Measurements from ENCODE around the gene TMEM150B. TPM values are rescaled to one million over a fixed set of nuclear protein-coding genes. Genes with fewer than 3 reads are reported as not detected.

Gene TMEM150B
- total RNA-seq, 1 experiment from 2014 or later, result 0.24 TPM

DNA sequence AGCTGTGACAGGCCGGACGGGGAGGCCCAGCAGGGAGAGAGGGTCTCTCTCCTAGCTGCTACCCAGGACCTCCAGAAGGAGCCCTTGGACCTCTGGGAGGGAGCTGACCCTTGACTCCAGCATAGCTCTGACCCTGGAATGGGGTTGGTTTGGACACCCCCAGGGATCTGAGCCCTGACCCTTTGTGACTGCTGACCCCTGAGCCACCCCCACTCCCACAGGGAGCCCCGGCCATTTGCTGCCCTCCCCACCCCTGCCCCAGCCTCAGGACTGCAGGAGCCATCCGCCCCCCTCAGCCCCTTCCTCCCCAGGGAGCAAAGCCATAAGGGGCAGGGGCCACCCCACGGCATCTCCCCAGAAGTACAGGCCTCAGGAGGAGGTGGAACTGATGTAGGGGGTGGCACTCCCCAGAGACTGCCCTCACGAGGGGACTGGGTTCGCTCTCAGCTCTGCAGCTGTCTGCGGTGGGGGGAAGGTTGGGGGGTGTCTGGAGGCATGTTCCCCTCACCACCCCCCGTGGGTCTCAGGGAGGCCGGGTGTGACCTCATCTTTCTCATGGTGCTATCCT is 22.4 kb upstream of the TMEM150B start:
- peak; percentile 65 for DNase-seq
- H3K27me3 ChIP-seq (ENCODE audit: control insufficient read depth, insufficient read depth, low read length), result peaks cover 15% of the 10 kb centered on the region
- H3K36me3 ChIP-seq (replicated peaks; ENCODE audit: control insufficient read depth, insufficient read depth, low read length), result peaks cover 13% of the 10 kb centered on the region
- no peak overlapping the region for H3K4me3 ChIP-seq (ENCODE audit: insufficient read depth, low read depth, low read length)

DNA sequence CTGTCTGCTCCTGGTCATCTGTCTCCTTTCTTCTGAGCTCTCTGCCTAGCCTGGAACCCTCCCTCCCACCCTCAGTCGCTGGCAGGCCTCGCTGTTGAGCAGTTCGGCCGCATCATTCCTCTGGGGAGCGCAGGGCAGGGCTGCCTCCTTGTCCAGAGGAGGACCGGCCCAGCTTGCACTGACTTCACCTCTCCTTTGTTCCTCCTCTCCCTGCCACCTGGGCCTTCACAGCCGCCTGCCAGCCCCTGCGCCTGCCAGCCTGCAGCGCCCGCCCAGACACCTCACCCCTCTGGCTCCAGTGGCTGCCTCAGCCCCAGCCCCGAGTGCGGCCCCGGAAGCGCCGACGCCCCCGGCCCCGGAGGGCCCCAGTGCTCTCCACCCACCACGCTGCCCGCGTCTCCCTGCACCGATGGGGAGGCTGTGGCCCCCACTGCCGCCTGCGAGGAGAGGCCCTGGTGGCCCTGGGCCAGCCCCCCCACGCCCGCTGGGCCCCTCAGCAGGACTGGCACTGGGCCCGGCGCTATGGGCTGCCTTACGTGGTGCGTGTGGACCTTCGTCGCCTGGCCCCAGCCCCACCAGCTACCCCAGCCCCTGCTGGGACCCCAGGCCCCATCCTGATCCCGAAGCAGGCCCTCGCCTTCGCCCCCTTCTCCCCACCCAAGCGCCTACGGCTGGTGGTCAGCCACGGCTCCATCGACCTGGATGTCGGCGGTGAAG is 21.7 kb upstream of the TMEM150B start:
- DNase-seq, result peak; percentile 61
- Histone ChIP-seq H3K27me3 (ENCODE audit: control insufficient read depth, insufficient read depth, low read length) (peaks cover 8% of the 10 kb centered on the region), H3K4me3 (ENCODE audit: insufficient read depth, low read depth, low read length) (no peak overlapping the region), H3K36me3 (replicated peaks; ENCODE audit: control insufficient read depth, insufficient read depth, low read length) (peaks cover 14% of the 10 kb centered on the region)

DNA sequence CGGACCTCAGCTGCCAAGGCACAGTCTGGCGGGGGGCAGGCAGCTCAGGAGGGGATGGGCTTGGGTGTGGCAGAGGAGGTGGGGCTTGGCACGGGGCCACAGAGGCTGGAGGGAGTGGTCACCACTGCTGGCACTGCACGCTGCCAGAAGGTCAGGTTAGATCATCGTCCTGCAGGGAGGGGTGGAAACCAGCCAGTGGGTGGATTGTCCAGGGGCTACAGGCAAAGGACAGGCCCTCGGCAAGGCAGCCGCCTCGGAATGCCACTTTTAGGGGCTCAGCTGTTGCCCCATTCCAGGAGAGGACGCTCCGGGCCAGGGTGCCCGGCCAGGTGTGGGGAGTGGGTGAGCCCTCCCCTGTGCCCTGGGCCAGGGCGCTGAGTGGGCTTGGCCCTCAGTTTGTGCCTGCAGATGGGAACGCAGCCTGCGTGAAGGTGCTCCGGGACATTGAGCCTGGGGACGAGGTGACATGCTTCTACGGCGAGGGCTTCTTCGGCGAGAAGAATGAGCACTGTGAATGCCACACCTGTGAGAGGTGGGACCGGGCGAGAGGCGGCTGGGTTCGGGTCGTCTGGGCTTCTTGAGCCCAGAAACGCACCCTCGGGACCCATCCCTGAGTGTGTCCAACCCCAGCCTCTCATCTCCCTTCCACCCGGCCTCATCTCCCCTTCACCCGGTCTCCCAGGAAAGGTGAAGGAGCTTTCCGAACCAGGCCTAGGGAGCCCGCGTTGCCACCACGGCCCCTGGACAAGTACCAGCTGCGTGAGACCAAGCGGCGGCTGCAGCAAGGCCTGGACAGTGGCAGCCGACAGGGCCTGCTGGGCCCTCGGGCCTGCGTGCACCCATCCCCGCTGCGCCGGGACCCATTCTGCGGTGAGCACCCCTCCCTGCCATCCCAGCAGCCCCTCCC is 20.9 kb upstream of the TMEM150B start:
- peaks cover 17% of the 10 kb centered on the region for H3K36me3 ChIP-seq (replicated peaks; ENCODE audit: control insufficient read depth, insufficient read depth, low read length)
- H3K4me3 ChIP-seq (ENCODE audit: insufficient read depth, low read depth, low read length), result no peak overlapping the region
- DNase-seq, result peak; percentile 55
- peaks cover 2% of the 10 kb centered on the region; the same call in 1 of the 2 replicates for H3K27me3 ChIP-seq (ENCODE audit: control insufficient read depth, insufficient read depth, low read length)

DNA sequence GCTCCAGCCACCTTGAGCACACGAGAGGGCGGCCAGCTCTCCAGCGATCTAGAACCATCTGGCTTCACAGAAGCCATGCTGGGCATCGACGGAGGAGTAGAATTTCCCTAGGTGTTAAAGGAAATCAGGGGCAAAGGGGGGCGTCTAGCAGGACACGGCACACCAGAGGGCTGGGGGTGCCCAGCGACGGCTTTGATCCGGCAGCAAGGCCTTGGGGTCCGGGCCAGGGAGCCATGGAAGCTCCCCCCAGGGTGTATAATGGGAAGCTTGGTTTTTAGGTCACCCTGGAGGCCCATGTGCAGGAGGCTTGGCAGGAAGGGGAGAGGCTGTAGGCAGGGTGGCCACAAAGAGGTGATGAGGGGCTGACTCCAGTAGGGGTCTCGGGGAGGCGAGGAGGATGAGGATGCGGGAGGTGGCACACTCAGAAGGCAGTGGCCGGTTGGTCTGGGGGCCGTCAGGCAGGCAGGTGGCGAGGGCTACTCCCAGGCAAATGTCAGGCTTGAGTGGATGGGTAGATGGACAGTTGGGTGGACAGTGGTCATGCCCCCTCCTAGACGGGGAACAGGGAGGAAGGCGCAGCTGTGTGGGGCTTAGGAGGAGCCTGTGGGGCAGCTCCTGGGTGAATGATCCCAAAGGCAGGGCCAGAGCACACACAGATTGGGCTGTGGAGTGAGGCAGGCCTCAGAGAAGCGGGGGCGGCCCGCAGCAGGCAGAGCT is 20.1 kb upstream of the TMEM150B start:
- H3K36me3 ChIP-seq (replicated peaks; ENCODE audit: control insufficient read depth, insufficient read depth, low read length), result peaks cover 17% of the 10 kb centered on the region
- no peaks in the 10 kb centered on the region; the same call in 1 of the 2 replicates for H3K27me3 ChIP-seq (ENCODE audit: control insufficient read depth, insufficient read depth, low read length)

DNA sequence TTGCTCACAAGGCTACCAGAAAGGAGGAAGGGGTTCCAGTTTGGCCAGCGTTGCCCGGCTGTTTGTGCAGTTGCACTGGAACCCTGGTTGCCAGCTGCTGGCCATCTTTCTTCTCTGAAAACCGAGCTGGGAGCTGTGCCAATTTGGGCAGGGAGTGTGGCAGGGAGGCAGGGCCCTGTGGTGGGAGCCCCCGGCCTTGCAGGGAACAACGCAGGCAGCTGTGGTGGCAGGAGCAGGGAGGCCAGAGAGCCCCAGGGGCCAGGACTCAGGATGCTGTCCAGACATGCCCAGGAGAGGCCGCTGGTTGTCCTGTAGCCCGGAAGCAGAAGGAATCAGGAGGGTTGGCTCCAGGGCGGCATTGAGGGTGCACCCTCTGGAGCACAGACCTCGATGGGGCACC is 19.3 kb upstream of the TMEM150B start:
- H3K27me3 ChIP-seq (ENCODE audit: control insufficient read depth, insufficient read depth, low read length), result no peaks in the 10 kb centered on the region
- H3K36me3 ChIP-seq (replicated peaks; ENCODE audit: control insufficient read depth, insufficient read depth, low read length), result peaks cover 17% of the 10 kb centered on the region
- no peak overlapping the region for H3K4me3 ChIP-seq (ENCODE audit: insufficient read depth, low read depth, low read length)
- DNase-seq, result peak; percentile 51

More for the DNA sequence above, 20.1 kb upstream of the TMEM150B start:
- no peak overlapping the region for H3K4me3 ChIP-seq (ENCODE audit: insufficient read depth, low read depth, low read length)
- DNase-seq, result peak; percentile 56

DNA sequence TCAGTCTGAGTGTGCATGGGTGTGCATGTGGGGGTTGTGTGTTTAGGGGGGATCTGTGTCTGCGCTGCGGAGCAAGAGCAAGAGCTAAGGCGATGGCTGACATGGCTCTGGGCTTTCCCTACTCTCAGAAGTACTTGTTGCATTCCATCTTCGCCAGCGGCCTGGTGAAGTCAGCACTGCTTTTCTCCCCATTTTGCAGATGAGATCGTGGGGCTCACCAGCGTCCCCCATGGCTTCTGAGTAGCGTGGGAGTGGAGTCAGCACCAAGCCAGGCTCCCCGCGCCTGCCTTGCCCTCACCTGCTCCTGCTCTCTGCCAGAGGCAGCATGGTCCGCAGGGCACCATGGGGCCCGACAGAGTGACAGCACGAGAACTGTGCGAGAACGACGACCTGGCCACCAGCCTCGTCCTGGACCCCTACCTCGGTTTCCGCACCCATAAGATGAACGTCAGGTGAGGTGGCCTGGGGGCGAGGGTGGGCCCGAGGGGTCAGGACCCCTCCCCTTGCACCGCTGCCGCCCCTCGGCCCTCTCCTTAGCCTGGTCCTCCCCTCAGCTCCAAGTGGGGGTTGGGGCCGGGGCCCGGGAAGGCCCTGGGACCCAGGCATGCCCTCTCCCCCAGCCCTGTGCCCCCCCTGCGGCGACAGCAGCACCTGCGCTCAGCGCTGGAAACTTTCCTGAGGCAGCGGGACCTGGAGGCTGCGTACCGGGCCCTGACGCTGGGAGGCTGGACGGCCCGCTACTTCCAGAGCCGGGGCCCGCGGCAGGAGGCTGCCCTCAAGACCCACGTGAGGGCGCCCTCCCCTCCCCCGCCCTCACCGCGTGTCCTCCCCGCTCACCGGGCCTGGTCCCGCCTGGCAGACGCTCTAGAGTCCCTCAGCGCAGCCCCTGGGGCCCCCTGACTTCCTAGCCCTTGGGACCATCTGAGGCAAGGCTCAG is 16.7 kb upstream of the TMEM150B start:
- Histone ChIP-seq H3K27me3 (ENCODE audit: control insufficient read depth, insufficient read depth, low read length) (no peaks in the 10 kb centered on the region), H3K4me3 (ENCODE audit: insufficient read depth, low read depth, low read length) (peak overlapping the region; percentile 23), H3K36me3 (replicated peaks; ENCODE audit: control insufficient read depth, insufficient read depth, low read length) (peaks cover 16% of the 10 kb centered on the region)
- peak; percentile 77 for DNase-seq

DNA sequence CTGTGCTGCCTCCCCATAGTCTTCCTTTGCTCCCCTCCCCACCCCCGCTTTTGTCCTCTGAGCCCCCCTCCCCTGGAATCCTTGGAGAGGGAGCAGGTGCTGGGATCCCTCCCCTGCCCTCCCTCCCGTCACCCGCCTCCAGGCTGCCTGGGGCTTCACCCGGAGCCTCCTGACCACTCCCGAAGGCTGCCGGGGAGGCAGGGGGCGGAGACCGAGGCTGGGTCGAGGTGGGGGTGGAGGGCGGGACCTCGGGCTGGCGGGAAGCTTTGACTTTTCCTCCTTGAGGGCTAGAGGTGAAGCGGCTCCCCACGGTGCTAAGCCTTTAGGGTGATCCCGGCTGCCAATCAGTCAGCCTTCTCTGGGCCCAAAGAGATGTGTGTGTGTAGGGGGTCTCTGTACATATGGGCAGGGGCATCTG is 16.0 kb upstream of the TMEM150B start:
- Histone ChIP-seq H3K4me3 (ENCODE audit: insufficient read depth, low read depth, low read length) (peak overlapping the region; percentile 73; the same call in 1 of the 2 replicates), H3K27me3 (ENCODE audit: control insufficient read depth, insufficient read depth, low read length) (no peaks in the 10 kb centered on the region), H3K36me3 (replicated peaks; ENCODE audit: control insufficient read depth, insufficient read depth, low read length) (peaks cover 16% of the 10 kb centered on the region)
- peak; percentile 98 for DNase-seq

DNA sequence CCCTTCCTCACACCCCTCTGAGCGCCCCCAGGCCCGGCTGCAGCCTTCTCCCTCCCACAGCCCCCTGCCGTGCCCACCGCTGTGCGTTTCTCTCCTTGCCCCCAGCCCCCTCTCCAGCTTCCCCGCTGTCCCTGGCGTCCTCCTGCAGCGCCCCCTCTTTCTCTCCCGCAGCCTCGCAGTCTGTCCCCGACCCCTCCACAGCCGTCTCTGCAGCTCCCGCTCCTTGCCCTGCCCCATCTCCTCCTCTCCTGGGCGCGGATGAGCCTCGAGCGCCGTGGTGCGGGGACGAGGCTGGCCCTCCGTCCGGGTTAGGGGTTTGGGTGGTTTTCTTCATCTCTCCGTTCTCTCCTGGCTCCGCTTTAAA is 15.6 kb upstream of the TMEM150B start:
- no peak for DNase-seq
- Histone ChIP-seq H3K36me3 (replicated peaks; ENCODE audit: control insufficient read depth, insufficient read depth, low read length) (peaks cover 16% of the 10 kb centered on the region), H3K4me3 (ENCODE audit: insufficient read depth, low read depth, low read length) (peak overlapping the region; percentile 73), H3K27me3 (ENCODE audit: control insufficient read depth, insufficient read depth, low read length) (no peaks in the 10 kb centered on the region)

DNA sequence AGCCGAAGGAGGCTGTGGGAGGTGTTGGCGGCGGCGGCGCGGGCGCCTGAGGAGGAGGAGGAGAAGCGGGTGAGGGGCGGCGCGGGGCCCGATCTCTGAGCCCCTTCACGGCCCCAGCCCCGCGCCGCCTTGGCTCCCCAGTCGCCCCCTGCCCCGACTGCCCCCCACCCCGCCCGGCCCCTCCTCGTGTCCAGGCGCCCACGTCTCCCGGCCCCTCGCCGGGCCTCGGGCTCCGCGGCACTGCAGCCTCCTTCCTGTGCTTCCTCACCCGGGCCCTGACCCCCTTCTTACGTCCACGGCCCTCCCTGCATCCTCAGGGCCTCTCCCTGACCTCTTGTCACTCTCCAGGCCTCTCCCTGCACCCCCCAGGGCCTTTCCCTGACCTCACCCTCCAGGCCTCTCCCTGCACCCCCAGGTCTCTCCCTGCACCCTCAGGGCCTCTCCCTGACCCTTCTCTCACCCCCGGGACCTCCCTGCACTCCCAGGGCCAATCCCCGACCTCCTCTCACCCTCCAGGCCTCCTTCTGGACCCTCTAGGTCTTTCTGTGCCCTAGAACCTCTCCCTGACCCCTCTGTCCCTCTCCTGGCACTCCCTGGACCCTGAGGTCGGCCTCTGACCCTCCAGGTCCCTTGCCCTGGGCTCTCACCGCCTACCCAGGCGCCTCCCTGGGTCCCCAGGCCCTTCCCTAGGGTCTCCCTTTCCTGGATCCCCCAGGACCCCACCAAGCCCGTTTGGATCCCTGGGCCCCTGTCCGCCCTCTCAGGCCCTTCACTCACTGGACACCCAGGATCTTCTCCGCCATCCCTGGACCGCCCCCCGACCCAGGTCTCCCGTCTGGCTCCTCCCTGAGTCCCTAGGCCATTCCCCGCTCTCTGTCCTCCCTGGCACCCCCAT is 15.0 kb upstream of the TMEM150B start:
- peak overlapping the region; percentile 73 for H3K4me3 ChIP-seq (ENCODE audit: insufficient read depth, low read depth, low read length)
- peaks cover 16% of the 10 kb centered on the region for H3K36me3 ChIP-seq (replicated peaks; ENCODE audit: control insufficient read depth, insufficient read depth, low read length)
- peak; percentile 83 for DNase-seq
- no peaks in the 10 kb centered on the region for H3K27me3 ChIP-seq (ENCODE audit: control insufficient read depth, insufficient read depth, low read length)

DNA sequence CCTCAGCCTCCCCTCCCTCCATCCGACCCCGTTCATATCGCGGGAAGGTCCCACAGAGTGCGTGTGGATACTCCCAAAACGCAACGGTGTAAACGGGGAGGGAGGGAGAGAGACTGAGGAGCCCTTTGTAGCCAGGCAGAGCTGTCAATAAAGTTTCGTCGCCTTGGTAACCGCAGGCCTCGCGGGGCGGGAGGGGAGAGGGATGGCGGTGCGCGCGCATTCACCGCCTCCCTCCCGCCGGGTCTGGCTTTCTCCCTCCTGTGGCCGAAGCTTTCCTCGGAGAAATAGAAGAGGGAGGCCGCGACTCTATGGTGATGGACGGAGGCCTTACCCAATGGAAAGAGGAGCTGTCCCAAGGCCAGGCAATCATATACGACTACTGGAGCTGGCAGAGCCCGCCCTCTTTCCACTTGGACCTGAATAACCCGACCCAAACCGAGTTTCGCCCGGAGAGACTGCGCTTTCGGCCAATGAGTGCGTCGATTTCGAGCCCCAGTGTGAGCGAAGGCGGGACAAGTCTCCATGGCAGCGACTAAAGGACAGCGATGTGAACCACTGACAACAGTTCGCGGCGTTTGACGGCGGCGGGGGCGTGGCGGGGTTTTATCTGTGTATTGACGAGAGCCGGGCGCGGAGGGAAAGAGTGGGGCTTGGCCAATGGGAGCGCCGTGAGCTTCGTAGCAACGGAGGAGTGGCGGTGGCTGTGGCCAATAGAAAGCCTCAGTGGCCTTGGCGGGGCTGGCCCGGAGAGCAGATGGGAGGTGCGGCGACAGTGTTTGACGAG is 14.2 kb upstream of the TMEM150B start, which contains the start of gene KMT5C:
TSS of gene KMT5C (plus strand) at position 772 of the 784 bp plus-strand sequence. CDS start 2,061 bp downstream, outside the sequence.
- peaks cover 16% of the 10 kb centered on the region for H3K36me3 ChIP-seq (replicated peaks; ENCODE audit: control insufficient read depth, insufficient read depth, low read length)
- peak within 1 kb of the TSS; percentile 73 for H3K4me3 ChIP-seq (ENCODE audit: insufficient read depth, low read depth, low read length)
- peak; percentile 100 for DNase-seq
- H3K27me3 ChIP-seq (ENCODE audit: control insufficient read depth, insufficient read depth, low read length), result no peaks in the 10 kb centered on the region

DNA sequence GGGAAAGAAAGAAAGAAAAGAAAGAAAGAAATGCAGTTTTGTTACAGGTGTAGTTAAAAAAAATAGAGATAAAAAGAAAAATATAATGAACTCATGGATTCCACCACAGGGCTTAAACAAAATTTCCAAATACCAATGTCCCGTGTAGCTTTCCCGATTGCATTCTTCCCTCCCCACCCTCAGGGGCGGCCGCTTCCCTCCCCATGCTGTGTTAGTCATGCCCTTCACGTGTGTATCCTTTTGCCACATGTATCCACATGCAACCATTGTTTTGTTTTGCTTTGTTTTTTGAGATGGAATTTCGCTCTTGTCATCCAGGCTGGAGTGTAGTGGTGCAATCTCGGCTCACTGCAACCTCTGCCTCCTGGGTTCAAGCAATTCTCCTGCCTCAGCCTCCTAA is 11.0 kb upstream of the TMEM150B start:
- no peak overlapping the region for H3K4me3 ChIP-seq (ENCODE audit: insufficient read depth, low read depth, low read length)
- DNase-seq, result no peak
- no peaks in the 10 kb centered on the region for H3K36me3 ChIP-seq (replicated peaks; ENCODE audit: control insufficient read depth, insufficient read depth, low read length)
- H3K27me3 ChIP-seq (ENCODE audit: control insufficient read depth, insufficient read depth, low read length), result no peaks in the 10 kb centered on the region

DNA sequence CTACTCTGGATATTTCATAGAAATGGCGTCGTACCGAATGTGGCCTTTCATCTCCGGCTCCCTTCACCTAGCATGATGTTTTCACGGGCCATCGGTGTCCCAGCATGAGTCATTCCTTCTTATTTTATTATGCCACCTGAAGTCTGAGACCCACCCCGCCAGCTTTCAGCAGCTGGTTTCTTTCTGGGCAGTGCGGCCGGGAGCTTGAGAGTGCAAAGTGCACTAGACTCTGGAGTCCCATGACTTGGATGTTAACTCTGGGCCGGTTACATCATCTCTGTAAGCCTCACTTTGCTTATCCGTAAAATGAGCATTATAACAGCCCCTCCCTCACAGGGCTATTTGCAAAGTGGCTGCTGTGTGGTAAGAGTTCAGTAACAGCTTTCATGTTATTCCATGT is 8.7 kb upstream of the TMEM150B start:
- DNase-seq, result peak; percentile 9
- no peak overlapping the region for H3K4me3 ChIP-seq (ENCODE audit: insufficient read depth, low read depth, low read length)

More for the DNA sequence above, 8.7 kb upstream of the TMEM150B start:
- Histone ChIP-seq H3K27me3 (ENCODE audit: control insufficient read depth, insufficient read depth, low read length) (no peaks in the 10 kb centered on the region), H3K36me3 (replicated peaks; ENCODE audit: control insufficient read depth, insufficient read depth, low read length) (no peaks in the 10 kb centered on the region)

Measured in H7 (cell line).